ENCODE results near the gene TLNRD1.

- TF ChIP-seq CTCF (conservative IDR thresholded peaks at IDR 0.05) (no peak), EZH2 (IDR thresholded peaks at IDR 0.05; ENCODE audit: low read depth) (no peak)
These were observed 25.8 kb upstream of the TLNRD1 start for GRCh38 chr15:80974914-80975313.

All from PC-9 (cell line).